Right hindlimb (tissue), 1 donor: ENCODE measurements around the gene SFTPB.
"Not testable (repeated sequence)": the region's sequence is repeated elsewhere in the genome, so short reads cannot be mapped to it uniquely, and the experiment has no call there.

ENCODE experiments used
- DNase-seq: peaks from one replicate; pipeline ENCODE4 v3.0.0-alpha.2; 2018

SFTPB gene

GRCh38 chr2:85668009-85668856, at the start of gene SFTPB:
TSS of gene SFTPB (minus strand) at chr2:85668199. CDS start at chr2:85668183, 16 bp downstream.
- no peak for DNase-seq

GRCh38 chr2:85717308-85718008, 49.5 kb upstream of the SFTPB start:
- DNase-seq, result no peak

GRCh38 chr2:85716346-85716914, 48.4 kb upstream of the SFTPB start:
- no peak for DNase-seq

- DNase-seq, result no peak
These were observed 46.8 kb upstream of the SFTPB start for GRCh38 chr2:85714841-85715240.

- DNase-seq, result not testable (repeated sequence)
These were observed 46.4 kb upstream of the SFTPB start for GRCh38 chr2:85714421-85714820.

- DNase-seq, result no peak
These were observed 45.8 kb upstream of the SFTPB start for GRCh38 chr2:85713836-85714235.

- no peak for DNase-seq
These were observed 45.0 kb upstream of the SFTPB start for GRCh38 chr2:85712849-85713612.

GRCh38 chr2:85712336-85712735, 44.3 kb upstream of the SFTPB start:
- no peak for DNase-seq

- no peak for DNase-seq
These were observed 43.6 kb upstream of the SFTPB start for GRCh38 chr2:85711578-85712060.

GRCh38 chr2:85710687-85711577, 42.9 kb upstream of the SFTPB start:
- DNase-seq, result no peak

- DNase-seq, result no peak
These were observed 41.4 kb upstream of the SFTPB start for GRCh38 chr2:85709401-85709811.

- no peak for DNase-seq
These were observed 40.6 kb upstream of the SFTPB start for GRCh38 chr2:85708641-85709040.

GRCh38 chr2:85707304-85707703, 39.3 kb upstream of the SFTPB start:
- DNase-seq, result peak; percentile 60

GRCh38 chr2:85706599-85707296, 38.7 kb upstream of the SFTPB start:
- no peak for DNase-seq

- DNase-seq, result no peak
These were observed 38.1 kb upstream of the SFTPB start for GRCh38 chr2:85706063-85706462.

- DNase-seq, result no peak
These were observed 37.7 kb upstream of the SFTPB start for GRCh38 chr2:85705680-85706039.

- no peak for DNase-seq
These were observed 37.0 kb upstream of the SFTPB start for GRCh38 chr2:85704800-85705679.

- DNase-seq, result no peak
These were observed 36.0 kb upstream of the SFTPB start for GRCh38 chr2:85704038-85704437.

GRCh38 chr2:85703329-85703728, 35.3 kb upstream of the SFTPB start:
- DNase-seq, result no peak

- no peak for DNase-seq
These were observed 34.8 kb upstream of the SFTPB start for GRCh38 chr2:85702800-85703199.
